ENCODE measurements around the gene KIF26B.
A peak's percentile ranks its signal among the peaks of the same experiment; 100 is the strongest.

Gene KIF26B

DNA sequence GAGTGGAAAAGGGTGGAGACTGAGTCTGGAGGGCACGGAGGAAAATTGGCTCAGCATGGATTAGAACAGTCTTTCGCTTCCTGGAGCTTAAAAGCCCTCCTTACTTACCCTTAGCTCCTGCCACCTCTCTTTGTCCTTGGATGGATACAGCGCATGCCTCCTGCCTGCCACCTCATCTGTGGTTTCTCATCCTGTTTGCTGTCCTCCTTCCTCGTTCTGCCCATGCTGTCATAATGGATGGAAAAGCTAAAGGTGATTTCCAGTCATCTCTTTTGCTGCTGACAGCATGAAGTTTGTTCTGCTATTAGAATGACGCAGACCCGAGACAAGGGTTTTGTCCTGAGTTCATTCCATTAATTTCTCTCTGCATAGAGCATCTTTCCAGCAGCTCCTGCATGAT, 425.9 kb downstream of the KIF26B start:
- DNase-seq = no peak

DNA sequence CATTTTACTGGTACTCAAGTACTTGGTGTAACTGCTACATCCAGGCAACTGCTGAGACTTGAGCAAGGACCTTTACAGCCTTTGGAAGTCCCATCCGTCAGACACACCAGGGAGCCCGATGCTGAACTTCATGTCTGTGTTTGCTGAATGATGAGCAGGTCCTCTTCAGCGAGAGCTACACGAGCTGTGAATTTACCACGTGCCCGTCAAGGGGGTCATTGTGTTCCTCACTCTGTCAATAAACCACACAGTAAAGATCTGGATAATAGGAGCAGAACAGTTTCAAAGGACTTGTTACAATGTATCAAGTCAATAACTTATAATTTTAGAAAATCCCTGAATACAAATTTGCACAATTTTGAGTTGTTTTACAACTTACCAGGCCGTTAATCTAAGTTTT, 427.2 kb downstream of the KIF26B start:
- no peak for DNase-seq

DNA sequence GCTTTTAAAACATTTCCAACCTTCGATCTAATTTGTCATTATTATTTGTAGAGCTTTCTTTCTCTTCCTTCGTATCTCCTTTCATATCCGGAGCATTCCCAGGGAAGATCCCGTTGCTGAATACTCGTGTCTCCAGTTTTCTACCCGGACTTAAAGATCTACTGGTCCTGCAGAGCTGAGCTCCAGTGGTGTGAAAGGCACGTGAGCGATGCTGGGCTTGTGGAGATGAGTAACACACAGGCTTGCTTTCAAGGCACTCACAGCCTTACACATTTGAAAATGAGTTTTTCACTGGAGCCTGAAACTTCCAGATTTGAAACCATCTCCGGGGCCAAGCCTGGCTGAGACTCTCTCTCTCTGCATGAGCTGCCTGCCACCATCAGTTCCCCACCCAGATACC, 428.3 kb downstream of the KIF26B start:
- no peak for DNase-seq

DNA sequence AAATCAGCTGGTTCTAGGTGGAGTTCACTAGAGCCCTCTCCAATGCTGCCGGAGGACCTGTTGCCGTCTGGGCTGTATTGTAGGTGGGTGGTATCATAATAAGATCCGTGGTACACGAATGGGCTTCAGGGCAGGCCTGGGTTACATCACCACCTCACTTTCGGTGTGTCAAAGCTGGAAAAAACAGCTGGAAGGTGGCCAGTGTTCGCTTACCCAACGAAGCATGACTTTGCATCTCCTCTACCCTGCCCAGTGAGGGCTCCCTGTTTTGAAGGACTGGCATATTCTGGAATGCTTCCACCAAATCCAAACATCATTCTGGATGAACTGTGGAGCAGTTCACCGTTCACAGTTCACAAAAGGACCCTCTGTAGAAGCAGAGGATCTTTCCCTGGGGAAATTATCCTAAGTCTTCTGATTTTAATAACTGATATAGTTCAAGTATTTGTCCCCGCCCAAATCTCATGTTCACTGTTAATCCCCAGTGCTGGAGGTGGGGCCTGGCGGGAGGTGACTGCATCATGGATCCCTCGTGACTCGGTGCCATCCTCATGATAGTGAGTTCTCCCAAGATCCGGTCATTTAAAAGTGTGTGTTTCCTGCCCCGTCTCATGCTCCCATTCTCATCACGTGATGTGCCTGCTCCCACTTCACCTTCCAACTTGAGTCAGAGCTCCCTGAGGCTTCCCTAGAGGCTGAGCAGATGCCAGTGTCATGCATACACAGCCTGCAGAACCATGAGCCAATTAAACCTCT, 429.0 kb downstream of the KIF26B start:
- peak; percentile 31 for DNase-seq

DNA sequence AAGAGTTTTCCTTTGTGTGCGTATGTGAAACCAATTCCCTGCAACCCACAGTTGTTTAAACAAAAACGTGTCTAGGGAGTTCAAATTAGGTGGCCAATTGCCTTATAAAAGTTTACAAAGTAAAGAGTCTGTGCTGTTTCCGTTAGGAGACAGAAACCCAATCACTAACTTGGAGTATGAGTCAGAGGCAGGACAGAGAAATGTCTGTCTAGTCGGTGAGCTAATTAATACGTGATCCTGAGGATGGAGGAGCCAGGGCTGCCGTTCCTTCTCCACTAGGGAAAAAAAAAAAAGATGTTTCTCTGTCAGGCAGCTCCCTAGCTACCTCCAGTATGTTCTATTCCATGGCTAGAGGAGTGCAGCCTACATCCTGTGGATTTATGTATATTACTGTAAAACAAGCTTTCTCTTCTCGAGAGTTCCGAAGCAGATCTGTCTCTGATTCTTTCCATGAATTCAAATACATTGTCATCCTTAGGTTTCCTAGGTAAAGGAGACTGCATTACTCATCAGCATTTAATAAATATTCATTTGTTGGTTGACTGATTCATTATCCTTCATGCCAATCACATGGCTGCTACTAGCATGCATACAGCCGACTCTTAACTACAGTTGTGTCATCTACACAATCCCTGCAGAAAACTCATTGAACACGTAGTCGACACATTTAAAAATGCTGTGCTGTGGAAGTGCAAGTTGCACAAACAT, 430.6 kb downstream of the KIF26B start:
- no peak for DNase-seq

DNA sequence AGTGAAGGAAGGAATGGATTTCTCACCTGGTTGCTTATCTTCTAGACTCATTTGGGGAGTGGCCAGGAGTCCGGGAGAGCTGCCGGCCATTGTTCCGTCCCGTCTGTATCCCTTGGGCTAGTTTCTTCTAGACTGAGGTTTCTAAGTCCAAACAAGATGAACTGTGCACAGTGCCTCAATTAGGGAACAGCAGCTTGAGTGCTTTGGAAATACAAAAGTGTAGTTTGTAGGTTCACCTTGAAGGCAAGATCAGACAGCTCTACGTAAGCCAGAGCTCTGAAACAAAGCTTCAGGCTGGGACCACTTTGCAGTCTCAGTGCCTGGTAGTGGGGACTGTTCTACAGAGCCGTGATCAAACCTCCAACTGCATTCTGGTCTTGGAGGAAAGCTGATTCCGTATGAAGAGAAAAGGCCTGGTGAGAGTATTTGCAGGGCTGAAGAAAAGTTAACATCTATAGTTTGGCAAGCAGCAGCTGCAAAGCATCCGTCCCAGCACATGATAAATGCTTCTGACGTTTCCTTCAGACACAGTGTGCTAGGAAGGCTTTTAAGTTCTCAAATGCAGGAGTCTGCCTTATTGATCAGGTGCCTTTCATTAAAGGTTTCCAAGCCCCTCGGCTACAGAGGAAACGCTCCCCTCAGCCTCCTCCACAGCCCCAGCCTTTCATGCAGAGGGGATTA, 432.8 kb downstream of the KIF26B start:
- DNase-seq = peak; percentile 41

DNA sequence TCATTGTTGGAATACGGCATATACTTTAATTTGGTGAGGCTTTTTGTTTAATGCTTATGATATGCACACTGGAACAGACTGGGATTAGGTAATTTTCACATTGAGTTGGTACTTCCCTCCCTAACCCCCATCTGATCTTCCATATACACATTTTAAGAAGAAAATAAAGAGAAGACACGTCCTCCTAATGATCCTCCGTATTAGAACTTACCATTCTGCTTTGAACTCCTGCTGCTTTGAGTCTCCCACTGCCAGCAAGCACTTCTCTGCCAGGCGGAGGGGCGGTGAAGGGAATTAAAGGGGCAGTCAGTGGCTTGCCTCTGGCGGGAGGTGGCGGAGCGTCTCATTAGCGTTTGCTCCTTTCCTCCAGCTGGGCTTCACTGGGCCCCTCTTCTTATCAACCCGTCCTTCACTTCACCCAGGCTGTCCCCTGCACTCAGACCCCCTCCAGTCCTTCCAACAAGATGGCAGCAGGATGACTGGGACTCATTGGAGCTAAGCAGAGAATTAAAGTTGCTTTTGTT, 433.4 kb downstream of the KIF26B start:
- peak; percentile 41 for DNase-seq

DNA sequence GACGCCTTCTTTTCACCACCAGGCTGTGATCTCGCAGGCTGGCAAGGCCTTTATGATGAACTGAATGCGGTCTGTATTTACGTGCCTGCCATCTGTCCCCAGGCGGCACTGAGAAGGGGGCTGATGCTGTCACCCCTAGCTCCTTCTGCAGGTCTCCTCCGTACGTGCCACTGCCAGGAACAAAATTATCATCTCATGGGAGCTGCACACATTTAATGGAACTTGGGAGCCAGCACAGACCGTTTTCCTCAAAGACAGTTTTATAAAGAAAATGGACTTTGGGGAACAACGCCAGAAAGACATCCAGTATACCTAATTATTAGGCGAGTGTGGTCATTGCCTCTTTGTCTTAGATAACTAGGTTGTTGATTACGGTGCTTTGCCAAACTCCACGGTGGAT, 434.5 kb downstream of the KIF26B start:
- DNase-seq = peak; percentile 88

DNA sequence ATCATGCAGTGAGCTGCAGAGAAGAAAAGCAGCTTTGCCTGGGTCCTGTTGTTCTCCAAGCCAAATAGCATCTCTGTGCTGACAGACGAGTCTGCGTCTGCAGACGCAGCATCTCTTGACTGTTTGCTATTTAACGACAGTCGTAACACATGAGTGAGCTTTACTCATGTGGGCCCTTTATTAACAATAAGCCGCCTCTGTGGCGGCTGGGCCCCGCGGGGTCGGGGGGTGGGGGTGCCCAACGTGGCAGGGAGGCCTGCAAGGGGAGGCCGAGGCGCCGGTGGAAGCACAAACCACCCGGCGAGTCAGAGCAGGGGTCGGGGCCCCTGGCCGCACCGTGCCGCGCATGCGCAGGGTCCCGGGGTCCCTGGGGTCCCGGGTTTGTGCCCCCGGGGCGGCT, 435.1 kb downstream of the KIF26B start:
- DNase-seq = peak; percentile 84

DNA sequence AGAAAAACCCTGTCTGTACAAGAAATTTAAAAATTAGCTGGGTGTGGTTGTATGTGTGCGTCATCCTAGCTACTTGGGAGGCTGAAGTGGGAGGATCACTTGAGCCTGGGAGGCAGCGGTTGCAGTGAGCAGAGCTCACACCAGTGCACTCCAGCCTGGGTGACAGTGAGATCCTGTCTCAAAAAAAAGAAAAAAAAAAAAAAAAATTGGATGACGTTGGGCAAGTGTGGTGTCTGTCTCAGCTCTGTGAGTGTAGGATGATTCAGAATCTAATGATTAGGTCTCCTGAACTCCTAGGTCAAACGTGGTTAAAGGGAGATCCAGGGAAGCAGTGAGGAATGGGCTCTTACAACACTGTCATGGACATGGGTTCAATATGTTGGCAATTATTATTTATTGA, 435.9 kb downstream of the KIF26B start:
- DNase-seq = no peak

DNA sequence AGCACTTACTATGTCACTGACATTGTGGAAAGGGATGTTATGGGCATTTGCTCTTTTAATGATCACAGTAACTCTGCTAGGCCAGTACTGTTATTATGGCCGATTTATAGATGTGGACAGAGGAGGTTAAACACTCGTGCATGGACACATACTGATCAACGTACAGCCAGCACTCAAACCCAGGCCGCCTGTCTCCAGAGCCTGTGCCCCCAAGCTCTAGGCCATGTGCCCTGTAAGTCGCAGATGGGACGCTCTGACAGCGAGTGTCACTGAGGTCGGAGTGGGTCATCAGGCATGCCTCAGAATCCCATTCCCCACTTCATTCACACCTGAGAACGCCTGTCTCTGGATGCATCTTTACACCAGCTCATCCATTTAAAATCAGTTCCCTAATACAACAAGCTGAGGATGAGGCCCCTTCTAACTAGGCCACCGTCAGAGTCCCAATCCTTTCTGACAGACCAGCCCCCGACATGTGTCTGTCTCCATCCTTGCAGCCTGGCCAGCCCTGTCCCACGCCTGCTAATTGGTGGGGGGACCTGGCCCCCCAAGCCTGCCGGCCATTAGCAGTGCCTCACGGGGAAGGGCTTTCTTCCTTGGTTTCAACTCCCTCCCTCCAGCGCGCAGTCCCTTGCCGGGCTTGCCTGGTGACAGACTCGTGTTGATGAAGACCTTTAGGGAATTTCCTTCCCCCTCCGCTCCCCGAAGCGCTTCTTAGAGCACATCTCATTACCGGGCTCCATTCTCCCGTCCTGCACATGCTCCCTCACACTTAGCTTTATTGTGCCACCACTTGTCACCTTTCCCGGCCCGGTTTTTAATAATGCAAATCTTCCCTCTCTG, 436.8 kb downstream of the KIF26B start:
- no peak for DNase-seq

DNA sequence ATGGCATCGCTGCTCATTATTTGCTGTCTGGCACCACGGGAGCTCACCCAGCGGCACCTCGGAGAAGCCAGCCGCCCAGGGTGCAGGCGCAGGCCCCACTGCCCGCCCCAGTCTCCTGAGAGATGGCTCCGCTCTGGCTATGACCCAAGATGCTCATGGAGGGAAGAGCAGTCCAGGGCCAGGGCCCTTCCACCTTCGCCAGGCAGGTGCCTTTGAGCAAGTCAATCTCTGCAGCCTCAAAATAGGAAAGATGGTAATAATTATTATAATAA, 437.3 kb downstream of the KIF26B start:
- DNase-seq = no peak

DNA sequence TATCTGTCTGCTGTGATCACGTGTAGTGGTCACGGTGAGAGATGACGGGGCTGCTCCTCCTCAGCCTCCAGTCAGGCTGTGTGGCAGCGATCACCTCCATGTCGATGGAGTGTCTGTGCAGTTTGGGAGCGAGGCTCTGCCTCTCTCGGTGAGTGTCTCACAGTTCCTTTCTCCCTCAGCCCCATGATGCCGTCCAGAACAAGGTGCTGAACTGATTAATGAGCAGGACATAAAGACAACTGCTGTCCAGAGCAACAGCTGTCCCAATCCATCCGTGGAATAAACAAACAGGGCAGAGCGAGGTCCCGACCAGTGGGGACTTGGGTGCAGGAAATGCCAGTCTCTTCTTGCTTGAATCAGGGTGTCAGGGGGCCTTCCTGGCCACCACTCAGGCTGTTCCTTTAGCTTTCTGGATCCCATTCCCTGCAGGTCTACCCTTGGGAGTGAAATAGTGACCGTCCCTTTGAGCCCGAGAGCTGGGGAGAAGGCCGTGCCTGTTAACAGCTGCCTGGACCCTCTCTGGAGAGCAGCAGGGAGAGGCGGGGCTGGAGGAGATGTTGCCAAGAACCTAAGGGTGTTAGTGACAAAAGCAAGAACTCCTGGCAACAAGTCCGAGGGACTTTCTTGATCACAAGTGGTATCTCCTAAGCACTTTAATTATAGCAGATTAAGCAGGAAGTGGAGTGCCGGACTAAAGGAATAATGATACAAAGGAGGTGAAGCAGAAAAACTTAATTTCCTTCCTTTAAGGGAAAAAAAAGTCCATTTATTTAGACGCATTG, 443.9 kb downstream of the KIF26B start:
- no peak for DNase-seq

DNA sequence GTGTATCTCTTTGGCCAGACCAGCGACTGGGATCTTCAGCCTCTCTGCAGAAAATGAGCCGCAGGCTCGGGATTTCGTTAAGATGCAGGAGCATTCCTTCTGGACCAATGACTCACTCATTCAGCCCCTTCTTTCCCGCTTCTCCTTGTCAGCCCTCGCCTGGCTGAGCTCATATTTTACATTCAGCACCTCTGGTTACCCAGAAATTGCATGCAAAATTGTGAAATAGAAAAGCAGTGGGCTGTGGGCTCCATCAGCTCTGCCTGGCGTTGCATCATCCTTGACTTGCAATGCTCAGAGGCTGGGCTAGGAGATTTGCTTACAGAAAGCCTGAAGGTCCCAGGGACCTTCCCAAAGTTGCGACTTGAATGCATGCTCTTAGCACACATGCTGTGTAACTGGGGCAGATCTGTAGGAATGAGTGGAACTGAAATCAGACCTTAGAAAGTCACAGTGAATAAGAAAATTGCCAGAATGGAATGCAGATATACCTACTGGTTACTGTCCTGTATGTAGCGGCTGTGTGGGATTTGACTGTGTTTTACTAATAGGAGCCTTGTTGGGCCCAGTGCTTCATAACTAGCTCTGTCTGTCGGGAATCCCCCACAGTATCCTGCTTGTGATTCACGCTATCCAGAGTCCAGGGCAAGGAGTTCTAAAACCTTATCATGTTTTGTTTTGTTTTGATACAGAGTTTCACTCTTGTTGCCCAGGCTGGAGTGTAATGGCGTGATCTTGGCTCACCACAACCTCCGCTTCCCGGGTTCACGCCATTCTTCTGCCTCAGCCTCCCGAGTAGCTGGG, 444.8 kb downstream of the KIF26B start:
- DNase-seq = no peak

DNA sequence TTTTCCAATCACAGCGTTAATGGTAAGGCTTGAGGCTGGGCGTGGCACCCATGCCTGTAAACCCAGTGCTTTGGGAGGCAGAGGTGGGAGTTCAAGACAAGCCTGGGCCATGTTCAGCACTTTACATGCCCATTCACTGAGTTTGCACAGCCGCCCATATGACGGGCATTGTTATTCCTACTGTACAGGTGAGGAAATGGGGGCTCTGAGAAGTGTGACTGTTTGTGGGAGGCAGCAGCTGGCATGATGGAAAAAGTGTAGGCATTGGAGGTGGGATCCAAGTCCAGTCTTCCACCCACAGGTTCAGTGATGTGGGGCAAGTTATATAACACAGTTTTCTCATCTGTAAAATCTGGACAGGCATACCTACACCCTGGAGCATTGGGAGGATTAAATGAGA, 445.9 kb downstream of the KIF26B start:
- no peak for DNase-seq

DNA sequence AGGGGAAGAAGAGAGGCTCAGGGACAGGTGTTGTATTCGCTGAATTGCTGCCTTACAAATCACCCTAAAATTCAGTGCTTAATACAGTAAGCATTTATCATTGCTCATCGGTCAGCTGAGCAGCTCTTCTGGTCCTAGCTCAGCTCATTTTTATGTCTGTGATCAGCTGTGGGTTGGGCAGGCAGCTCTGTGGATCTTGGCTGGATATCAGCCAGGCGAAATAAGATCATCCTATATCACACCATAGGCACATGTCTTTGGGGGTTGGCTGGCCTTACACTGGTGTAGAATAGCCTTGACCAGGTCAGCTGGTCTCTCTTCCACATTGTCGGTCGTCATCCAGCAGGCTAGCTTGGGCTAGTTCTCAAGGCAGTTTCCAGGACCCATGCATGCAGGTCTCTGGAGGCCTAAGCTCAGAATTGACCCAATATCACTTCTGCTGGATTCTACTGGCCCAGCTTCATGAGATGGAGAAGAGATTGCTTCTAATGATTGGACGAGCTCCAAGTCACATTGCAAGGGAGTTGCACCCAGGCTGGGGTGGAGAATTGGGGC, 448.6 kb downstream of the KIF26B start:
- DNase-seq = no peak

DNA sequence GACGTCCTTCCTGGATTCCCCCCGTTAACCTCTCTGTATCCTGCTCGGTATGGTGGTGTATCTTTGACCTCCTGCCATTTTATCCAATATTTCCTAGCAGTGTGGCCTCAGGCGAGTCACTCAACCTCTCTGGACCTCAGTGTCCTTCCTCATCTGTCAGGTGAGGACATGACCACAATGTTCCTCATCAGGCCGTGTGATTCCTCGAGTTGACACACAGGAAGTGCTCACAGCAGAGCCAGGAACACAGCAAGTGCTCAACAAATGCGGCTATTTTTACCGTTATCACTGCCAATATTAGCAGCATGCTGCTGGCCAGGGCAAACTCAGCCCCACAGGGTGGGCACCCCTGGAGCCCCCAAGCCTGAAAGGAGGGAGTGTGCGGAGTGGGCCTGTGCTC, 450.2 kb downstream of the KIF26B start:
- DNase-seq = no peak

DNA sequence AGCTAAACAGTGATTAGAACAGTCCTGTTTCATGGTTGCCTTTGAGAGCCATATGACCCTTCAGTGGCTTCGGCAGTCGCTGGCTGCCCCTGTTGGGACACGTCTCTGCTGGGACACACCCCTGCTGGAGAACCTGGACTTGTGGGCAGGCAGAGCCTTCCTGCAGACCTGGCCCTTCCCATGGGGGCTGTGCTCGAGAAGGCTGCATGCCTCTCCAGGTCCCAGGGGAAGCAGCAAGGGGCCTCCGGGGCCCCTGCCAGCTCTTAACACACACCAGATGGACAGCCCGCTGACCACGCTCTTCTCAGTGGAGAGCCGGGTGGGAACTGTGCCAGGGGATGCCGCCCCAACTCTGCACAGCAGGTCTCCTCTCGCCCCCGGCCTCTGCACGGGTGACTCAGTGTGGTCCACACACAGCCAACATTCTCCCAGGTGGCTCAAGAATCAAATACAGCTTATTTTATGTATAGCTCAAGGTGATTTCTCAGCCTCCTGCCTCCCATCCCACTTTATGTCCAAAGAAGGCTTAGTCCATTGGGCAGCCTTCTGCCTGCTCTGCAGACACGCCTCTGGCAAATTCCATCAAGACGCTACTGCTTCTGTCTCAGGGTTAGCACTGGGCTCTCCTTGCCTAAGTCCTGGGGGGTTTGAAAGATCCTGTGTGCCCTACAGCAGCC, 450.8 kb downstream of the KIF26B start:
- no peak for DNase-seq

DNA sequence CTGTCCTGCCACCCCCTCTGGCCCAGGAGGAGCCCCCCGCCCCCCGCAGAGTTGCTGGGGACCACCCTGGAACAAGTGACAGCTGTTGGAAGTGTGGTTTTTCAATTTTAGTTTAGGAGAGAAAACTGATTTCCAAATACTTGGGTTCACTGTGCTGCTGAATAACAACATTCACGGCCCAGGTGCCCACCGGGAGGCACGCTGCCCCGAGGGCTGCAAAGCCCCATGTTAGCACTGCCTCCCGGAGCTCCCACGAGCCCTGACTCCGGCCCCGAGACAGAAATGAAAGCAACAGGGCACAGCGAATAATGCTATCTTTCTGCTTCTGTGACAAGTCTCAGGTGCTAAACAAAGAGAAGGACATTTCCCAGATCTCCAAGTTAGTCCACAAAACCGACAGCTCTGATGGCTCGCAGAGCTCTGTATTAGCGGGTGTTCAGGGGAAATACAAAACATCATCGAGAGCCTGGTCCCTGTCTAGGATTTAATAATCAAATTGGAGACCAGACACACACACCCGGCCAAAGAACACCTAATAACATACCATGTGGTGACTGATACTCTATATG, 451.5 kb downstream of the KIF26B start:
- no peak for DNase-seq

DNA sequence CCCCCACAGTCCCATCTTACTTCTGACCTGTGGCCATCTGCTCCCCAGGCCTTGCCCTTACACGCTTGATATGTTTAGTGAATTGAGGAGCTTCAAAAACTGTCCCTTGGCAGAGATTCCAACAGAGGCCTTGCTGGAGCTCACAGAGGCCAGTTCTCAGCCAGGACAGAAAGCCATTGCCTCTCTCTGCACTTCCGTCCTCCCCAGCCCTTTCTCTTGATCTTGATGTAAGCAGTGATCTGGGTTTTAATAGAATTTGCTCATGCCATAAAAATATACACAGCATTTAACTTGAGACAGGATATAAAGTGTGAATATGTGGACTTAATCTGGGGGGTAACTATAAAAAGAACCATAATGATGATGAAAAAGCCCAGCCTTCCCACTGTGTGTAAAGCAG, 453.5 kb downstream of the KIF26B start:
- no peak for DNase-seq
